MM.1S (cell line): ENCODE measurements around the gene MAG.

Source experiments
- DNase-seq: peaks from one replicate; pipeline ENCODE4 v3.0.0-alpha.2; 2015
- H2AFZ ChIP-seq: fragments of 300-600 bp; sonication (generic); 2 replicates; pipeline ENCODE4 v1.6.0; 2016; ENCODE audit warnings: antibody characterized with exemption, low read length
- H3F3A ChIP-seq: fragments of 300-600 bp; sonication (generic); 2 replicates; pipeline ENCODE4 v1.6.1; 2016; ENCODE audit warnings: mild to moderate bottlenecking, antibody characterized with exemption, low read length, moderate library complexity, mixed read lengths; ENCODE audit not compliant: insufficient read depth
- H3K27ac ChIP-seq: fragments of 300-600 bp; sonication (generic); 2 replicates; pipeline ENCODE4 v1.5.1; 2016; ENCODE audit warnings: mild to moderate bottlenecking, low read length
- H3K27me3 ChIP-seq: fragments of 300-600 bp; sonication (generic); replicated peaks from 2 replicates; pipeline ENCODE4 v1.6.0; 2016; ENCODE audit warnings: low read length; ENCODE audit not compliant: insufficient read depth
- H3K36me3 ChIP-seq: fragments of 300-600 bp; sonication (generic); replicated peaks from 2 replicates; pipeline ENCODE4 v1.6.1; 2016; ENCODE audit warnings: mild to moderate bottlenecking, low read length, mixed read lengths; ENCODE audit not compliant: insufficient read depth
- H3K4me1 ChIP-seq: fragments of 300-600 bp; sonication (generic); 2 replicates; pipeline ENCODE4 v1.6.1; 2016; ENCODE audit warnings: low read length, mixed read lengths
- H3K4me2 ChIP-seq: fragments of 300-600 bp; sonication (generic); 2 replicates; pipeline ENCODE4 v1.6.0; 2016; ENCODE audit warnings: low read depth, low read length
- H3K4me3 ChIP-seq: fragments of 300-600 bp; sonication (generic); 2 replicates; pipeline ENCODE4 v1.5.1; 2016; ENCODE audit warnings: low read length, mixed read lengths
- H3K79me2 ChIP-seq: fragments of 300-600 bp; sonication (generic); 2 replicates; pipeline ENCODE4 v1.6.1; 2016; ENCODE audit warnings: mixed run types, low read length, mixed read lengths
- H3K9ac ChIP-seq: fragments of 300-600 bp; sonication (generic); 2 replicates; pipeline ENCODE4 v1.6.1; 2016; ENCODE audit warnings: low read length, mixed read lengths
- H3K9me2 ChIP-seq: fragments of 300-600 bp; sonication (generic); replicated peaks from 2 replicates; pipeline ENCODE4 v1.6.1; 2016; ENCODE audit warnings: mild to moderate bottlenecking, low read length, mixed read lengths; ENCODE audit not compliant: insufficient read depth
- H3K9me3 ChIP-seq: fragments of 300-600 bp; sonication (generic); replicated peaks from 2 replicates; pipeline ENCODE4 v1.6.1; 2016; ENCODE audit warnings: mild to moderate bottlenecking, low read length, mixed read lengths; ENCODE audit not compliant: insufficient read depth
- H4K20me1 ChIP-seq: fragments of 300-600 bp; sonication (generic); 2 replicates; pipeline ENCODE4 v1.6.1; 2016; ENCODE audit warnings: mild to moderate bottlenecking, low read length, moderate library complexity, mixed read lengths; ENCODE audit not compliant: insufficient read depth
- EZH2 ChIP-seq: fragments of 300-600 bp; sonication (generic); optimal IDR thresholded peaks from 2 replicates; pipeline ENCODE3; 2017; ENCODE audit warnings: low read depth, mild to moderate bottlenecking, antibody characterized with exemption, low read length, mixed read lengths
- EZH2phosphoT487 ChIP-seq: fragments of 300-600 bp; sonication (generic); IDR thresholded peaks from 2 replicates; pipeline ENCODE4 v1.6.1; 2018; ENCODE audit warnings: antibody characterized with exemption, low read length
- TF ChIP-seq, protein P1 (sequence below): fragments of 300-600 bp; sonication (generic); IDR thresholded peaks from 2 replicates; pipeline ENCODE4 v1.5.1; 2016; ENCODE audit warnings: antibody characterized with exemption, low read length, mixed read lengths

MAG gene

DNA sequence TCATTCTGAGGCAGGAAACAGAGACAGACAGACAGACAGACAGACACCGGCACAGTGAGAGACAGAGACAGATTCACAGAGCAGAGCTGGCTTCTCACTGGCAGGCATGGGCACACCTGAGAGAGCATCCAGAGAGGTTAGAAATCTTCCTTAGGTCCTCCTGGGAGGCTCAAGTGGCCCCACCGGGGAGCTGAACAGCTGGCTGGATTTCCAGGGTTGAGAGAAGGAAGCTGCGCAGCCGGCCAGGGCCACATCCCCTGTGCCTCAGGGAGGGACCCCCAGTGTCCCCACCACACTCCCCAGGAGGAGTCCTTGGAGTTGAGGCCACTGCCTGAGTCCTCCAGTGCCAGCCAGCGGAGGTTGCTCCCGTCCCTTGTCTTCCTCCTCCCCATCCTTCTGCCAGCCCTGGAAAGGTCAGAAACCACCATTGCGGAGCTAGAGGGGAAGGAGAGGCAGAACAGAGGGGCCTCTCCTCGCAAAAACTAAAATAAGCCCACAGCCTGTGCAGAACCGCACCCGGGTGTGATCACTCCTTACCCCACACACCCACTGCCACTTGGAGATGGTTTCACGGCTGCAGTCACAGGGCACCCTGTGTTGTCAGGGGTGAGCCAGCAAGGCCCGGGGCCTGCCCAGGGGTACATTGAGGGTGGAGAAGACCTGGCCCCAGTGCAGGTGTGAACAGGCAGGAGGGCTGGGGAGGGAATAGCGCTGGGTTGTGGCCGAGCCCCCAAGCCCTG lies 70.5 kb downstream of the MAG start:
- no peak overlapping the region for H3K9ac ChIP-seq
- DNase-seq, result no peak
- no peak for TF ChIP-seq EZH2
- no peak for TF ChIP-seq EZH2phosphoT487
- TF ChIP-seq, protein P1, sequence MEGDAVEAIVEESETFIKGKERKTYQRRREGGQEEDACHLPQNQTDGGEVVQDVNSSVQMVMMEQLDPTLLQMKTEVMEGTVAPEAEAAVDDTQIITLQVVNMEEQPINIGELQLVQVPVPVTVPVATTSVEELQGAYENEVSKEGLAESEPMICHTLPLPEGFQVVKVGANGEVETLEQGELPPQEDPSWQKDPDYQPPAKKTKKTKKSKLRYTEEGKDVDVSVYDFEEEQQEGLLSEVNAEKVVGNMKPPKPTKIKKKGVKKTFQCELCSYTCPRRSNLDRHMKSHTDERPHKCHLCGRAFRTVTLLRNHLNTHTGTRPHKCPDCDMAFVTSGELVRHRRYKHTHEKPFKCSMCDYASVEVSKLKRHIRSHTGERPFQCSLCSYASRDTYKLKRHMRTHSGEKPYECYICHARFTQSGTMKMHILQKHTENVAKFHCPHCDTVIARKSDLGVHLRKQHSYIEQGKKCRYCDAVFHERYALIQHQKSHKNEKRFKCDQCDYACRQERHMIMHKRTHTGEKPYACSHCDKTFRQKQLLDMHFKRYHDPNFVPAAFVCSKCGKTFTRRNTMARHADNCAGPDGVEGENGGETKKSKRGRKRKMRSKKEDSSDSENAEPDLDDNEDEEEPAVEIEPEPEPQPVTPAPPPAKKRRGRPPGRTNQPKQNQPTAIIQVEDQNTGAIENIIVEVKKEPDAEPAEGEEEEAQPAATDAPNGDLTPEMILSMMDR, result no peak

DNA sequence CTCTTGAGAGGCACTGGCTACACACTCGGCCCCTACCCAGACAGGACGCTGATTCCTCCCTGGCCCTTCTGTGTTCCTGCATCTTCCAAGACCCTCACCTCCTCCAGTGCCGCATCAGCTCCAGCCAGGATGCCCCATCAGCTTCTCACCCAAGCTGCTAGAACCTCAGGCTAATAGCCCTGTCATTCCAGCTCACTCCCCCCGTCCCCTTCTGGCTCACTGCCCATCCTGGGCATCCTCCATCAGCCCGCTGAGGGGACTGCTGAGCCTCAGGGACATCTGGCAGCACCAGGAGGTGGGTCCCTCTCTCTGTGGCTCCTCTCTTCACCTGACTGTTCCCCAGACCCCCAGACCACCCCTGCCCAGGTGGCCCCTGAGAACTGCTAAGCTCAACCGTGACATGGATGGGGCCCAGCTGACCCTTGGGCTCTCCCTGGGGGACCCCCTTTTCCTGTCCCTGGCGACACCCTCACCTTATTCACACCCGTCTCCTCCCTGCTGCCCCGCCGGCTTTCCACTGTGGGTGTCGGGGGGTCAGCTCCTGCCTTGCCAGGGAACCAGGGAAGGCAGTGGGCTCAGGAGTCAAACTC lies 71.1 kb downstream of the MAG start:
- no peaks in the 10 kb centered on the region for H3K9me2 ChIP-seq
- no peak overlapping the region for H2AFZ ChIP-seq
- peaks cover 66% of the 10 kb centered on the region for H3K27me3 ChIP-seq
- H4K20me1 ChIP-seq, result no peaks in the 10 kb centered on the region
- no peaks in the 10 kb centered on the region for H3K9me3 ChIP-seq
- H3K4me1 ChIP-seq, result no peaks in the 10 kb centered on the region
- no peaks in the 10 kb centered on the region for H3K36me3 ChIP-seq
- no peak for DNase-seq
- no peak overlapping the region for H3K27ac ChIP-seq
- H3F3A ChIP-seq, result no peaks in the 10 kb centered on the region
- H3K4me2 ChIP-seq, result no peak overlapping the region
- H3K79me2 ChIP-seq, result no peaks in the 10 kb centered on the region
- no peak overlapping the region for H3K4me3 ChIP-seq
- no peak overlapping the region for H3K9ac ChIP-seq
- TF ChIP-seq, protein P1, result no peak
- no peak for TF ChIP-seq EZH2phosphoT487
- TF ChIP-seq EZH2, result no peak

More for the DNA sequence above, 70.5 kb downstream of the MAG start:
- no peaks in the 10 kb centered on the region for H3F3A ChIP-seq
- H2AFZ ChIP-seq, result no peak overlapping the region
- no peaks in the 10 kb centered on the region for H4K20me1 ChIP-seq
- H3K9me3 ChIP-seq, result no peaks in the 10 kb centered on the region
- peaks cover 64% of the 10 kb centered on the region for H3K27me3 ChIP-seq
- no peaks in the 10 kb centered on the region for H3K36me3 ChIP-seq
- no peaks in the 10 kb centered on the region for H3K4me1 ChIP-seq
- H3K9me2 ChIP-seq, result no peaks in the 10 kb centered on the region
- no peak overlapping the region for H3K4me3 ChIP-seq
- H3K79me2 ChIP-seq, result no peaks in the 10 kb centered on the region
- H3K4me2 ChIP-seq, result no peak overlapping the region
- no peak overlapping the region for H3K27ac ChIP-seq
